Calu3 (cell line): ENCODE measurements around the gene YIF1B. TPM values are rescaled to one million over a fixed set of nuclear protein-coding genes. Genes with fewer than 3 reads are reported as not detected.
"Not testable (repeated sequence)": the region's sequence is repeated elsewhere in the genome, so short reads cannot be mapped to it uniquely, and the experiment has no call there.

Experiments used
- BruUV-seq: library from RNA; stranded (reverse); fragments of 400-500 nt; replicated peaks from 2 replicates; lab custom pipeline; 2021; lab: Mats Ljungman, UMichigan
- CTCF ChIA-PET: fragments of 300-600 bp; sonication (Branson Sonifier 250); formaldehyde crosslinking; loops from one replicate; lab custom pipeline; 2022; ENCODE audit warnings: antibody characterized with exemption; lab: Charles Lee
- DNase-seq: peaks from one replicate; pipeline ENCODE4 v3.0.0; 2022
- H3K27ac Mint-ChIP-seq: one replicate; pipeline ENCODE4 v1.8.0; 2022; ENCODE audit warnings: mixed read lengths; ENCODE audit not compliant: unreplicated experiment
- H3K27me3 Mint-ChIP-seq: one replicate; pipeline ENCODE4 v1.8.0; 2022; ENCODE audit warnings: mixed read lengths; ENCODE audit not compliant: unreplicated experiment
- H3K36me3 Mint-ChIP-seq: one replicate; pipeline ENCODE4 v1.8.0; 2022; ENCODE audit warnings: mild to moderate bottlenecking, moderate library complexity, mixed read lengths; ENCODE audit not compliant: insufficient read depth, unreplicated experiment
- H3K4me1 Mint-ChIP-seq: one replicate; pipeline ENCODE4 v1.8.0; 2022; ENCODE audit warnings: mild to moderate bottlenecking, low read depth, mixed read lengths; ENCODE audit not compliant: unreplicated experiment
- H3K4me3 Mint-ChIP-seq: one replicate; pipeline ENCODE4 v1.8.0; 2022; ENCODE audit warnings: mild to moderate bottlenecking, low read depth, moderate library complexity, mixed read lengths; ENCODE audit not compliant: unreplicated experiment
- H3K9me3 Mint-ChIP-seq: one replicate; pipeline ENCODE4 v1.8.0; 2022; ENCODE audit warnings: low read depth, mixed read lengths; ENCODE audit not compliant: unreplicated experiment
- intact Hi-C: fragments of 100-400 bp; cut with micrococcal nuclease; formaldehyde crosslinking; loops from one replicate; pipeline ENCODE4 v1.10.0; 2022; ENCODE audit not compliant: unreplicated experiment
- total RNA-seq: library from RNA; stranded (reverse); gene quantifications from 2 replicates; pipeline ENCODE4 v1.2.3, GENCODE V29; 2022
- TF ChIP-seq, protein P1 (sequence below): fragments of 200-600 bp; IDR thresholded peaks from one replicate; pipeline ENCODE4 v1.8.0; 2022; ENCODE audit warnings: antibody characterized with exemption; ENCODE audit not compliant: unreplicated experiment

Gene YIF1B
- total RNA-seq, 1 experiment from 2014 or later = 45.4 TPM

GRCh38 chr19:38346837-38347236 lies 31.1 kb upstream of the YIF1B start:
- TF ChIP-seq, protein P1, sequence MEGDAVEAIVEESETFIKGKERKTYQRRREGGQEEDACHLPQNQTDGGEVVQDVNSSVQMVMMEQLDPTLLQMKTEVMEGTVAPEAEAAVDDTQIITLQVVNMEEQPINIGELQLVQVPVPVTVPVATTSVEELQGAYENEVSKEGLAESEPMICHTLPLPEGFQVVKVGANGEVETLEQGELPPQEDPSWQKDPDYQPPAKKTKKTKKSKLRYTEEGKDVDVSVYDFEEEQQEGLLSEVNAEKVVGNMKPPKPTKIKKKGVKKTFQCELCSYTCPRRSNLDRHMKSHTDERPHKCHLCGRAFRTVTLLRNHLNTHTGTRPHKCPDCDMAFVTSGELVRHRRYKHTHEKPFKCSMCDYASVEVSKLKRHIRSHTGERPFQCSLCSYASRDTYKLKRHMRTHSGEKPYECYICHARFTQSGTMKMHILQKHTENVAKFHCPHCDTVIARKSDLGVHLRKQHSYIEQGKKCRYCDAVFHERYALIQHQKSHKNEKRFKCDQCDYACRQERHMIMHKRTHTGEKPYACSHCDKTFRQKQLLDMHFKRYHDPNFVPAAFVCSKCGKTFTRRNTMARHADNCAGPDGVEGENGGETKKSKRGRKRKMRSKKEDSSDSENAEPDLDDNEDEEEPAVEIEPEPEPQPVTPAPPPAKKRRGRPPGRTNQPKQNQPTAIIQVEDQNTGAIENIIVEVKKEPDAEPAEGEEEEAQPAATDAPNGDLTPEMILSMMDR = no peak
- no TSS peak for BruUV-seq
- no peaks in the 10 kb centered on the region for H3K9me3 Mint-ChIP-seq
- CTCF ChIA-PET = interaction anchor here (0.7 kb wide), 1 partner anchor 121 kb away, joined by 3 read pairs; no protein-coding TSS in a partner anchor
- H3K27me3 Mint-ChIP-seq = peaks cover 3% of the 10 kb centered on the region
- no peak overlapping the region for H3K27ac Mint-ChIP-seq
- no peaks in the 10 kb centered on the region for H3K4me1 Mint-ChIP-seq
- H3K4me3 Mint-ChIP-seq = no peak overlapping the region
- intact Hi-C loops = no loop called here
- no peaks in the 10 kb centered on the region for H3K36me3 Mint-ChIP-seq
- DNase-seq = no peak

DNA sequence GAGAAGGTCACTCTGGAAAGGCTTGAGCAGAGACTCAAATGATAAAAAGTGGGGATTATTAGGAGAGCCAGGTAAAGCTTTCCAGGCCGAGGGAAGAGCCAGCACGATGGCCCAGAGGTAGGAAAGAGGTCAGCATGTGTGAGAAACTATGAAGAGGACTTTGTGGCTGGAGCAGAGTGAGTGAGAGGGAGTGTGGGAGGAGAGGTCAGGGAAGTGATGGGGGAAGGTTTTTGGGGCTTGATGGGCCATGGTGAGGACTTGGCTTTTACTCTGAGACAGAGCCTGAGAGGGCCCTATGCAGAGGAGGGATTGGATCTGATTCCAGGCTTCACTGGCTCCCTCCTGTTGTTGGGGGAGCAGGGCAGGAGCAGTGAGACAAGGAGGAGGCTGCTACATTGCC lies 25.2 kb upstream of the YIF1B start:
- H3K9me3 Mint-ChIP-seq = no peaks in the 10 kb centered on the region
- intact Hi-C loops = no loop called here
- H3K4me3 Mint-ChIP-seq = no peak overlapping the region
- no TSS peak for BruUV-seq
- no peaks in the 10 kb centered on the region for H3K27me3 Mint-ChIP-seq
- DNase-seq = no peak
- no peak overlapping the region for H3K27ac Mint-ChIP-seq
- TF ChIP-seq, protein P1 = no peak
- CTCF ChIA-PET = no interaction called here
- H3K36me3 Mint-ChIP-seq = peaks cover 14% of the 10 kb centered on the region
- H3K4me1 Mint-ChIP-seq = peaks cover 19% of the 10 kb centered on the region

- CTCF ChIA-PET, BruUV-seq, H3K27ac Mint-ChIP-seq, DNase-seq, intact Hi-C loops, H3K27me3 Mint-ChIP-seq, H3K9me3 Mint-ChIP-seq, H3K4me3 Mint-ChIP-seq: not testable (repeated sequence)
- peaks cover 19% of the 10 kb centered on the region for H3K4me1 Mint-ChIP-seq
- peaks cover 21% of the 10 kb centered on the region for H3K36me3 Mint-ChIP-seq
Measured at GRCh38 chr19:38339011-38339410, 23.3 kb upstream of the YIF1B start.

DNA sequence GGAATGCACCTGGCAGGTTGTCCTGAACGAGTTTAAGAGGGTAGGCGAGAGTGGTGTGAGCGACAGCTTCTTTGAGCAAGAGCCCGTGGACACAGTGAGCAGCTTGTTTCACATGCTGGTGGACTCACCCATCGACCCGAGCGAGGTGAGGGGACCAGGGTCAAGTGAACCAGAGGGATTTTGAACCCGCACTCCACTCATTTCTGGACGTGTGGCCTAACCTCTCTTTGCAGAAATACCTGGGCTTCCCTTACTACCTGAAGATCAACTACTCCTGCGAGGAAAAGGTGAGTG lies 21.6 kb upstream of the YIF1B start:
- Mint-ChIP-seq H3K36me3 (peaks cover 21% of the 10 kb centered on the region), H3K9me3 (no peaks in the 10 kb centered on the region), H3K4me1 (peaks cover 19% of the 10 kb centered on the region), H3K4me3 (peak overlapping the region; percentile 88), H3K27me3 (no peaks in the 10 kb centered on the region), H3K27ac (peak overlapping the region; percentile 79)
- CTCF ChIA-PET = interaction anchor here (0.5 kb wide), 1 partner anchor 317 kb away, joined by 3 read pairs; no protein-coding TSS in a partner anchor
- DNase-seq = no peak
- TF ChIP-seq, protein P1 = no peak
- intact Hi-C loops = no loop called here
- TSS peak; percentile 29 for BruUV-seq

DNA sequence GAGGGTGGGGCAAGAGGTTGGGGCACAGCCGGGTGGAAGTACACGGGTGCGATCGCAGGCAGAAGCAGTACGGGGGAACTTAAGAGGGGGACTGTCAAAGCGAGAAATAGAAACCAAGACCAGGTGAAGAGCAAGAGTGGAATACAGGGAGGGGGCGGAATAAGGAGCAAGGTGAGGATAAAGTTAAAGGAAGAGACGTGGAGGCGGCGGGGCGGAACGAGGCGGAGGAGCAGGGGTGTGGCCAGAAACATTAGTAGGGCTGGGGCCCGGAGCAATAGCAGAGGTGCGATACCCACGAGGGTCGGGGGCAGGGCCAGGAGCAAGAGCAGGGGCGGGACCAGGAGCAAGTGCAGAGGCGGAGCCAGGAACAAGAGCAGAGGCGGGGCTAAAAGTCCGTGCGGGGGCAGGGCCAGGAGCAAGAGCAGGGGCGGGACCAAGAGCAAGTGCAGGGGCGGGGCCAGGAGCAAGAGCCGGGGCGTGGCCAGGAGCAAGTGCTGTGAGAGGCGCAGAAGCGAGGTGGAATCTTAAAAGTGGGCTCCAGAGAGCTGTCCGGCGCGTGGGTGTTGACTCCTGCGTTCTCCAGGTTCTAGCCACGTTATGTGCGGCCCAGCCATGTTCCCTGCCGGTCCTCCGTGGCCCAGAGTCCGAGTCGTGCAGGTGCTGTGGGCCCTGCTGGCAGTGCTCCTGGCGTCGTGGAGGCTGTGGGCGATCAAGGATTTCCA lies 21.1 kb upstream of the YIF1B start:
- peak overlapping the region; percentile 88 for H3K4me3 Mint-ChIP-seq
- peak overlapping the region; percentile 79 for H3K27ac Mint-ChIP-seq
- BruUV-seq = no TSS peak
- no peaks in the 10 kb centered on the region for H3K9me3 Mint-ChIP-seq
- TF ChIP-seq, protein P1 = peak; percentile 8
- DNase-seq = peak; percentile 99
- peaks cover 21% of the 10 kb centered on the region for H3K36me3 Mint-ChIP-seq
- H3K27me3 Mint-ChIP-seq = no peaks in the 10 kb centered on the region
- CTCF ChIA-PET = interaction anchor here (0.5 to 1.2 kb wide), 3 partner anchors 73 to 317 kb away, joined by 3 to 22 read pairs (median 4); partner anchors contain the start of gene SPINT2
- H3K4me1 Mint-ChIP-seq = peaks cover 19% of the 10 kb centered on the region
- intact Hi-C loops = no loop called here
